HG02970 (cell line): Measurements from ENCODE around the gene LCLAT1.

Source experiments
- ATAC-seq: cut with Tn5 transposase; IDR thresholded peaks from one replicate; pipeline ENCODE4 v1.9.1; 2021; ENCODE audit warnings: mild to moderate bottlenecking, moderate library complexity, moderate number of reproducible peaks; ENCODE audit not compliant: unreplicated experiment, low FRiP score

LCLAT1 gene

DNA sequence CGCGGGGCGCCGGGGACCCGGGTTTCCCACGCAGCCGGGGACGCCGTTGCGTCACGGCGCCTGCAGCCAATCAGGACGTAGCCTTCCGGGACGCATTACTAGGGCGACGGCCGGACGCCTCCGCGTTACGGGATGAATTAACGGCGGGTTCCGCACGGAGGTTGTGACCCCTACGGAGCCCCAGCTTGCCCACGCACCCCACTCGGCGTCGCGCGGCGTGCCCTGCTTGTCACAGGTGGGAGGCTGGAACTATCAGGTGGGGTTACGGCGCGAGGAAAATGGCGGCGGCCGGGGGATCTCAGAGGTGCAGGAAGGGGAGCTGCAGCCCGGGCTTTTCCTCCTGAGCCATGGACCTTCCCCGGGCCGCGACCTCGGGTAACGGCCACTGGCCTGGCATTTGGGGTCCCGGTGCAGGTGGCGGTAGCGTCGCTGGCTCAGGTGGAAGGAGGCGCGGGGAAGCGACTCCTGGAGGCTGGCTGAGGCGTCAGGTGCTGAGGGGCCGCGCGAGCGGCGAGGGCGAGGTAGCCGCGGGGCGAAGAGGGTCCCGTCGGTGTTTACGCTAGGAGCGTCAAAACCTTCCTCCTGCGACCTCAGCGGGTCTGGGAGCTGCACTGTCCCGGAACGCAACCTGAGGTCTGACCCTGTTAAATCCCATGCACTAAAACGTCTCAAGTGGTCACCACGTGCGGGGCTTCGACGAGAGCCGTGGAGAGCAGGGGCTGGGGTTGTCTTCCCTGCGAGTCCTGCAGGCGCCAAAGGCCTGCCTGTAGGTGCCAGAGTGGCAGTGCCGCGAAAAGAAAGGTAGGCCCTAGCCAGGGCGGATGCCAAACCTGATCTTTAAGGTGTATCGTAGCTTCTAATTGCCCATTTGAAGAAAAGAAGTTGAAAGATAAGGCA, at the start of gene LCLAT1:
LCLAT1 (plus strand) TSS at position 98 of the 897 bp plus-strand sequence. CDS start 78,345 bp downstream, outside the sequence.
- peak; percentile 96 for ATAC-seq

GRCh38 chr2:30398084-30398873, 48.8 kb upstream of the LCLAT1 start:
- no peak for ATAC-seq

- no peak for ATAC-seq
Measured at GRCh38 chr2:30400151-30400954, 46.7 kb upstream of the LCLAT1 start.

- no peak for ATAC-seq
Measured at GRCh38 chr2:30402441-30403182, 44.4 kb upstream of the LCLAT1 start.

GRCh38 chr2:30403592-30404312, 43.3 kb upstream of the LCLAT1 start:
- ATAC-seq = no peak

GRCh38 chr2:30404319-30405259, 42.5 kb upstream of the LCLAT1 start:
- ATAC-seq = no peak

DNA sequence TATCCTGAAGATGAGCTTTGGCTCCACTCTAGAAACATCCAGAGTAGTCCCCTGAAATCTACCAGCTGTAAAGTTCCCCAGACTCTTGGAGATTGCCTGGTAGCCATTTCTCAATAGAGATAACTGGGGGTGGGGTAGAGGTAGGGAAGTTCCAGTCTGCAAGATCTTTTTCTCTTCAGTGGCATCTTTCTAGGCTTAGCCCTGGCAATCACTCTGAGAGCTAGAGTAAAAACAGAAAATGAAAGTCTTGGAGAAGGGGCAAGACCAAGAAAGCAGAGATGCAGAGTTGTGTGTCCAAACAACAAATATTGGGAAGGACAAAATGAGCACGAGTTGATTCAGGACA, 41.8 kb upstream of the LCLAT1 start:
- ATAC-seq = no peak

- no peak for ATAC-seq
Measured at GRCh38 chr2:30406853-30407252, 40.2 kb upstream of the LCLAT1 start.

DNA sequence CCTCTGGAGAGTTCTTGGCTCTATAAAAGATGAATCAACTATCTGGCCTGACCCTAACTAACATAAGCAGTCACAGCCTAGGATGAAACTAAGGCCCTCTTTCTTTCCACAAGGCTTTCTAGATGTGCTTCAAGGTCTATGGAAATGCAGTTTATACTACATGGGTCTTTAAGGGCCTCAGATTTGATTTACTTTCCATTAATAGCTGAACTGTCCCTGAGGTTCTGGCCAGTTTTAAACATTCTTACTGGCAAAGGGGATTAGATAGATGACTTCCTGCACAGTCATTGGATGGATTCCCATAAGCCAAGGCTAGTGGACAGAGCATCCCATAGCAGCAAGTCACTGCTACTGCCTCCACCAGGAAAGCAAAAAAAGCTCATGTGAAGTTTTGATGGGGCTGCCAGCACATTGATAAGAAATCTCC, 38.1 kb upstream of the LCLAT1 start:
- ATAC-seq = no peak

GRCh38 chr2:30410217-30410616, 36.8 kb upstream of the LCLAT1 start:
- no peak for ATAC-seq

DNA sequence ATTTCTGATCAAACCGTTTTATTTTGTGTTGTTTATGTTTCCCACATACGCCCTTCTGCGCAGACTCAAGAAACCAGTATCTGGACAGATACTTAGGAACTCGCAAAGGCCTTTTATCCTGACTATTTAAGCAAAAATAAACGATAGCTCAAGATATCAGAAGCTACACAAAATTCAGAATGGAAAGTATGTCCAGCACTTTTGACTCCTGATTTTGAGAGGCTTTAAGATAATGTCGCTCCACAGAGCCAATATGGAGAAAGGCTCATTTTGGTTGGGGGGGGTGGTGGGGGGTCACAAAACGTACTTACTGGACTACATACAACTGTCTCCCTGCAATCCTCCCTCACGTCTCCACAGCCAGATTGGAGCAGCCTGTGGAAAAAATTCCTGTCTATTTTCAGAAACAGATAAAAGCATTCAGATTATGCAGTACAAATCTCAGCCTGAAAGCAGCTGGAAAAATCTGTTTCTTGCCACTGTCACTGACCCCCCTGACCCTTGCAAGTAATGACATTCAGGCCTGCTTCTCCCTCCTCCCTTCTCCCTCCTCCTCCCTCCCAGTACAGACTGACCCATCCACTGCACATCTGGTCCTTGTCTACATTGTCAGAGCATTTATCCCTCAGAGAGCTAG, 34.9 kb upstream of the LCLAT1 start:
- ATAC-seq = no peak

GRCh38 chr2:30412684-30413570, 34.1 kb upstream of the LCLAT1 start:
- no peak for ATAC-seq

- no peak for ATAC-seq
Measured at GRCh38 chr2:30414961-30415360, 32.1 kb upstream of the LCLAT1 start.

GRCh38 chr2:30417253-30417652, 29.8 kb upstream of the LCLAT1 start:
- no peak for ATAC-seq

DNA sequence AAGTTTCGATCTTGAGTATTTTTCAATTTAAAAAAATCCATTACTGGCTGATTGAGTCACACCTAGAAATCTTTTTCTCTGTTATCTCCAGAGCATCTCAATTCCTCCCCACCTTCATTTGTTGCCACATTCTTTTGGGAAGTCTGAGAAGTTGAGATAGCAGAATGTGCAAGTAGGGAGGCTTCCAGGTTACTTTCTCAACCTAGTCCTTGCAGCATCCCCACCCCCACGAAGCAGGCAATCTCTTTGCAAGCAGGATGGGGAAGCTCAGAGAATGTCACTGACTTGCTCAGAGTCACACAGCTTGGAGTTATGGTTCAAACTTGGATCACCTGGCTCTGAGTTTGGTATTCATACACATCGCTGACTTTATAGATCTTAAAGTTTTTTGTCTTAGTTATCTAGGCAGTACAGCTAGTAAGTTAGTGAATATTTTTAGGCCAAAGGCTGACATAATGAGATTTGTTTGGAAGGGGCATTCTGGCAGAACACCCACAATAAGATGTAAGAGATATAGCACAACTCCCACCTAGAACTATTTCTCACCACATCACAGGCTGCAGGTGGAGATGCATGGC, 25.9 kb upstream of the LCLAT1 start:
- ATAC-seq = no peak

DNA sequence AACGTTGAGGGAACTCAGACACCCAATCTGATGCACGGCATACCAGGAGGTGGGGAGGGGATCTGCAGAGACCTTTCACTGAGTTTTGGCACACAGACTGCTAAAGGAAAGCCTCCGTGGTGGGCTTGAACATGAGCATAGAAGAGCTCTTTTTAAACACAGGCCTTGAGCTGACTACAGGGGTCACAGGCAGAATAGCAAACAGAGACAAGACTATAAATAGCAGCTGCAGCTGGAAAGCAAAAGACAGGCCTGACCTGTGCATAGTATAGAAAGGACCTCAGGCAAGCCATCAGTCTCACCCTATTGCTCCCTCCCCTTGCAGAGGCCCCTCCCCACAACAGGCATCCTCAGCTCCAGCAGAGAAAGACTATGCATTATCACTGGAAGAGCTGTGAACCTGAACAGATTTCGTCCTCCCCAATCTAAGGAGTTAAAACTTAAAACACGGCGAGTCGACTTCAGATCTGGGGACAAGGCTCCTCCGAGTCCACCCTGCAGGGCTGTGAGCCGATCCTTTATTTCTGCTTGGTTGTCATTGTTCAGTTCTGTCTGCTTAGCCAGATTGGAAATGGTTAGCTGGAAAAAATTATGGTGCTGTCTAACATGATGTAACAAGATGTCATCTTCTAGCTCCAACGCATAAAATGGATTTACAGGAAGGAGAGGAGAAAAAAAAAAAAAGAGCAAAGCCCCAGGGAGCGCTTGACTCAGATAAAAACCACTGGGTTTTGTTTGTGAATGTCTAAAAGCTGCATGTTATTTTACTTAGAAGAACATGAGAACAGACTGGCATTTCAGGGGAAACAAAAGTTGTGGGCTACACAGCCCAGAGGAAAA, 25.2 kb upstream of the LCLAT1 start:
- no peak for ATAC-seq
